SK-N-MC (cell line): ENCODE results near the gene CAP1.

Source experiments
- DNase-seq: peaks from one replicate; pipeline ENCODE4 v3.0.0-alpha.2; 2011; ENCODE audit warnings: low read depth, low spot score
- H3K27ac ChIP-seq: fragments of 200-600 bp; sonication (generic); 2 replicates; pipeline ENCODE4 v1.5.1; 2016; ENCODE audit warnings: mixed run types
- H3K36me3 ChIP-seq: fragments of 200-600 bp; sonication (generic); 2 replicates; pipeline ENCODE4 v1.6.1; 2017; ENCODE audit warnings: antibody characterized with exemption, low read length, mixed read lengths; ENCODE audit not compliant: insufficient read depth
- H3K4me3 ChIP-seq: fragments of 200-600 bp; sonication (generic); 2 replicates; pipeline ENCODE4 v1.5.1; 2016
- H3K9ac ChIP-seq: fragments of 200-600 bp; sonication (generic); 2 replicates; pipeline ENCODE4 v1.8.0; 2017; ENCODE audit warnings: mixed run types, mixed read lengths; ENCODE audit not compliant: insufficient read length
- H3K9me3 ChIP-seq: fragments of 200-600 bp; sonication (generic); 2 replicates; pipeline ENCODE4 v1.6.1; 2017; ENCODE audit warnings: low read depth, mild to moderate bottlenecking, antibody characterized with exemption, low read length, moderate library complexity, mixed read lengths
- EZH2 ChIP-seq: fragments of 200-600 bp; sonication (generic); IDR thresholded peaks from one replicate; pipeline ENCODE4 v1.6.1; 2017; ENCODE audit warnings: antibody characterized with exemption
- FOXP2 ChIP-seq: optimal IDR thresholded peaks from 2 replicates; pipeline ENCODE3; 2011; ENCODE audit warnings: mild to moderate bottlenecking, moderate library complexity; ENCODE audit not compliant: insufficient read depth; ENCODE audit errors: extremely low read length, control extremely low read depth
- POLR2AphosphoS5 ChIP-seq: IDR thresholded peaks from 2 replicates; pipeline ENCODE4 v1.6.1; 2012; ENCODE audit warnings: mild to moderate bottlenecking, low read depth, low read length, borderline replicate concordance

The CAP1 gene

DNA sequence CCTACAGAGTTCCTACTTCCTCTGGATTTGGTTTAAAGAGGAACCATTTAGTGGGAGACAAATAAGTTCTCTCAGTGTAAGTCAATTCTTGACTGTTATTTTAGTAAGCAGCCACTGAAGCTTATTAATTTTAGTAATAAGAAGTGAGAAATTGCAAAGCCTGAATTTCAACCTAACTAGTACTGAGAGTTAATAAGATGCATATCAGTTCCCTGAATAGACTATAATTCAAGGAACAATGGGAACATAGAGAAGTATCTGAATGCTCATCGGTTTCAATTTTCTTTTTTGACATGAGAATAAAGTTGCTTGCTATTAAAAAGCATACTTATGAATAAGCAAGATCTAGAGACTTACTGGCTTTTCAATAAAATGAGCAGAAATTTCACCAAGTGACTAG, 64.5 kb downstream of the CAP1 start:
- TF ChIP-seq FOXP2, result no peak
- TF ChIP-seq EZH2, result no peak
- TF ChIP-seq POLR2AphosphoS5, result no peak
- H3K36me3 ChIP-seq, result no peaks in the 10 kb centered on the region
- H3K27ac ChIP-seq, result no peak overlapping the region
- H3K4me3 ChIP-seq, result no peak overlapping the region
- no peak overlapping the region for H3K9ac ChIP-seq
- peaks cover 3% of the 10 kb centered on the region; the same call in 1 of the 2 replicates for H3K9me3 ChIP-seq
- no peak for DNase-seq

DNA sequence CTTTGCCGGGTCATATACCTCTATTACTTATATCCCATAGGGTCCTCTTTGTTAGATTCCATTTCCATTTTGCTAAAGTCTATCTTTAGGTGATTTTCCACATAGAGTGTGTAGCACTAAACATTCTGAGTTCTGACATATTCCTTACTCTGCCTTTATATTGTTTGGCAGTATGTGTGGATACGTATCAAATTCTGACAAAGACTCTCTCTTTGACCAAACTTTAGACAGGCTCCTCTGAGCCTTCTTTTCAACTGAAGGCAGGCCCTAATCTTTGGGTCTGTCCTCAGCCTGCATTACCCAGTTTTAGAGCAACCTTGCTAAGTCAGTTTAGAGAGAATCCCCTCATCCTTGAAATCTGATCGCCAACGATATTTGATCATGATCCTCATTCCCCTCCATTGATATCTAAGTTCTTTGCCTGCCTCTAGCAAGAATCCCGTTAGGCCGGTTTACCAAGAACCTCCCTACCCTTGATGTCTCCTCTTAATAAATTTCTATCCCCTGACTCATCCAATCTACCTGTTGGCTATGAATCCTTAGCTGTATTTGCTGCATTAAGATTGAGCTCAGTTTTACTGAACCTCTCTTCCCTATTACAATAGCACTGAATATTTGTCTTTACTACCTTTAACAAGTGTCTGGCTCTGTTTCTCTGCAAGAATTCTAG, 66.9 kb downstream of the CAP1 start:
- Histone ChIP-seq H3K36me3 (no peaks in the 10 kb centered on the region), H3K4me3 (no peak overlapping the region), H3K9ac (no peak overlapping the region), H3K9me3 (peaks cover 3% of the 10 kb centered on the region; the same call in 1 of the 2 replicates), H3K27ac (no peak overlapping the region)
- DNase-seq, result no peak
- TF ChIP-seq EZH2, result no peak
- no peak for TF ChIP-seq POLR2AphosphoS5
- TF ChIP-seq FOXP2, result no peak

DNA sequence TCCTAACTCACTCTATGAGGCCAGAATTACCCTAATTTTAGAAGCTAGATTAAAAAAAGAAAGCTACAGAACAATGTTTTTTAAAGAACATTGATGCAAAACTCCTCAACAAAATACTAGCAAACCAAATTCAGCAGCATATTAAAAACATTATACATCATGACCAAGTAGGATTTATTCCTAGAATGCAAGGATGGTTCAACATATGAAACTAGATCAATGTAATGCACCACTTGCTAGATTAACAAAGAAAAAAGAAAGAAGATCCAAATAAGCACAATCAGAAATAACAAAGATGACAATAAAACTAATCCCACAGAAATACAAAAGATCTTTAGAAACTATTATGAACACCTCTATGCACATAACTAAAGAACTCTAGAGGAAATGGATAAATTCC, 69.9 kb downstream of the CAP1 start:
- no peak overlapping the region for H3K4me3 ChIP-seq
- H3K27ac ChIP-seq, result no peak overlapping the region
- no peak overlapping the region for H3K9ac ChIP-seq
- H3K9me3 ChIP-seq, result no peaks in the 10 kb centered on the region; the same call in 1 of the 2 replicates
- TF ChIP-seq EZH2, result no peak
- TF ChIP-seq POLR2AphosphoS5, result no peak
- TF ChIP-seq FOXP2, result no peak
- H3K36me3 ChIP-seq, result no peaks in the 10 kb centered on the region
- DNase-seq, result no peak

- H3K27ac ChIP-seq, result no peak overlapping the region
- DNase-seq, result no peak
- H3K9me3 ChIP-seq, result no peaks in the 10 kb centered on the region; the same call in 1 of the 2 replicates
- no peak overlapping the region for H3K4me3 ChIP-seq
- H3K9ac ChIP-seq, result no peak overlapping the region
- TF ChIP-seq EZH2 (no peak), POLR2AphosphoS5 (no peak), FOXP2 (no peak)
- H3K36me3 ChIP-seq, result no peaks in the 10 kb centered on the region
Observed at GRCh38 chr1:40114400-40114799, 73.9 kb downstream of the CAP1 start.

DNA sequence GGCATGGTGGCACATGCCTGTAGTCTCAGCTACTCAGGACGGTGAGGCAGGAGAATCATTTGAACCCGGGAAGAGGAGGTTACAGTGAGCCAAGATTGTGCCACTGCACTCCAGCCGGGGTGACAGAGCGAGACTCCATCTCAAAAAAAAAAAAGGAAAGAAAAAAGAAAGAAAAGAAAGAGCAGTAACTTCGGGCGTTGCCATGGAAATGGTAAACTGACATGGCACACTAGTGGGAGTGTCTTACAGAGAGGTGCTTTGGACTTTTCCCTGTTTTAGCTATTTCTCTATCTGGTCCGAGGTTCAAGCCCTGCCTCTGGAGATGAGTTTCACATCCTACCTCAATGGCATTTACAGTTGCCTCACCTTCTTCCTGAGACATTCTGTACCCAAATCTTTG, 79.6 kb downstream of the CAP1 start:
- H3K9ac ChIP-seq, result no peak overlapping the region
- DNase-seq, result no peak
- H3K9me3 ChIP-seq, result no peaks in the 10 kb centered on the region

More for the DNA sequence above, 79.6 kb downstream of the CAP1 start:
- TF ChIP-seq POLR2AphosphoS5 (no peak), EZH2 (no peak), FOXP2 (no peak)
- H3K27ac ChIP-seq, result no peak overlapping the region
- no peaks in the 10 kb centered on the region for H3K36me3 ChIP-seq
- no peak overlapping the region for H3K4me3 ChIP-seq
